HepG2 (cell line): ENCODE measurements around the gene LRRC15. TPM values are rescaled to one million over a fixed set of nuclear protein-coding genes. Genes with fewer than 3 reads are reported as not detected.

Experiments used
- AHR ChIP-seq: IDR thresholded peaks from 2 replicates; pipeline ENCODE4 v1.6.1; 2018; ENCODE audit warnings: missing genetic modification reagents, missing compliant biosample characterization
- ATM ChIP-seq: fragments of 450-650 bp; IDR thresholded peaks from 2 replicates; pipeline ENCODE4 v1.7.1; 2017; ENCODE audit warnings: mild to moderate bottlenecking, borderline replicate concordance
- FOXC1 ChIP-seq: sonication (generic); formaldehyde crosslinking; IDR thresholded peaks from 2 replicates; pipeline ENCODE4 v1.8.0; 2022; ENCODE audit warnings: mild to moderate bottlenecking, missing genetic modification reagents, borderline replicate concordance
- FUBP1 ChIP-seq: sonication (generic); formaldehyde crosslinking; IDR thresholded peaks from 2 replicates; pipeline ENCODE4 v1.5.1; 2020; ENCODE audit warnings: missing genetic modification reagents, mild to moderate bottlenecking, borderline replicate concordance
- HDAC6 ChIP-seq: fragments of 200-600 bp; sonication (generic); IDR thresholded peaks from 2 replicates; pipeline ENCODE4 v1.7.0; 2017; ENCODE audit warnings: mild to moderate bottlenecking, antibody characterized with exemption, low read length, low read depth
- MED8 ChIP-seq: sonication (generic); formaldehyde crosslinking; IDR thresholded peaks from 2 replicates; pipeline ENCODE4 v1.8.1; 2023; ENCODE audit warnings: mild to moderate bottlenecking, missing genetic modification reagents; ENCODE audit not compliant: insufficient replicate concordance
- NBN ChIP-seq: fragments of 450-650 bp; conservative IDR thresholded peaks from 2 replicates; pipeline ENCODE4 v1.6.1; 2017
- NCOA1 ChIP-seq: sonication (generic); formaldehyde crosslinking; IDR thresholded peaks from 2 replicates; pipeline ENCODE4 v1.9.0; 2021; ENCODE audit warnings: missing genetic modification reagents
- NRL ChIP-seq: sonication (generic); formaldehyde crosslinking; IDR thresholded peaks from 2 replicates; pipeline ENCODE4 v1.5.0; 2020; ENCODE audit warnings: missing genetic modification reagents, mild to moderate bottlenecking, moderate library complexity, borderline replicate concordance
- PAX8 ChIP-seq: sonication (generic); formaldehyde crosslinking; IDR thresholded peaks from 2 replicates; pipeline ENCODE4 v1.8.0; 2022; ENCODE audit warnings: mild to moderate bottlenecking, missing genetic modification reagents, borderline replicate concordance
- PITX1 ChIP-seq: sonication (generic); formaldehyde crosslinking; IDR thresholded peaks from 2 replicates; pipeline ENCODE4 v1.5.1; 2020; ENCODE audit warnings: mild to moderate bottlenecking, missing genetic modification reagents
- SIX4 ChIP-seq: sonication (generic); formaldehyde crosslinking; IDR thresholded peaks from 2 replicates; pipeline ENCODE4 v1.4.0; 2020; ENCODE audit warnings: missing genetic modification reagents
- SKI ChIP-seq: fragments of 450-650 bp; IDR thresholded peaks from one replicate; pipeline ENCODE4 v1.6.1; 2018; ENCODE audit warnings: mild to moderate bottlenecking; ENCODE audit not compliant: partially characterized antibody
- SP2 ChIP-seq: sonication (generic); formaldehyde crosslinking; IDR thresholded peaks from 2 replicates; pipeline ENCODE4 v1.5.1; 2020; ENCODE audit warnings: mild to moderate bottlenecking, missing genetic modification reagents
- SP4 ChIP-seq: sonication (generic); formaldehyde crosslinking; IDR thresholded peaks from 2 replicates; pipeline ENCODE4 v1.8.1; 2023; ENCODE audit warnings: mild to moderate bottlenecking, missing genetic modification reagents
- SP5 ChIP-seq: IDR thresholded peaks from 2 replicates; pipeline ENCODE4 v1.6.1; 2016; ENCODE audit warnings: low read depth, borderline replicate concordance
- ZEB1 ChIP-seq: IDR thresholded peaks from 2 replicates; pipeline ENCODE4 v1.6.1; 2012; ENCODE audit warnings: mild to moderate bottlenecking, low read depth, inconsistent platforms; ENCODE audit not compliant: insufficient replicate concordance
- ZGPAT ChIP-seq: IDR thresholded peaks from 2 replicates; pipeline ENCODE4 v1.6.1; 2016; ENCODE audit warnings: mild to moderate bottlenecking
- ZNF296 ChIP-seq: sonication (generic); formaldehyde crosslinking; conservative IDR thresholded peaks from 2 replicates; pipeline ENCODE4 v1.5.0; 2020; ENCODE audit warnings: mild to moderate bottlenecking, missing genetic modification reagents
- ZNF441 ChIP-seq: sonication (generic); formaldehyde crosslinking; IDR thresholded peaks from 2 replicates; pipeline ENCODE4 v1.7.0; 2021; ENCODE audit warnings: missing genetic modification reagents, borderline replicate concordance
- ZNF850 ChIP-seq: sonication (generic); formaldehyde crosslinking; conservative IDR thresholded peaks from 2 replicates; pipeline ENCODE4 v1.9.0; 2021; ENCODE audit warnings: mild to moderate bottlenecking, missing genetic modification reagents
- polyA plus RNA-seq, 8 experiments: library from polyadenylated mRNA; depleted of rRNA in 3 of 8; stranded (reverse) in 7 of 8; unstranded in 1 of 8; fragments of >200 nt; fragmentation: Illumina TruSeq in 4 of 8; extraction: Trizol in 4 of 8; gene quantifications; 2 replicates each; pipeline versions ENCODE4 v1.2.1 to v1.2.3, GENCODE V29; 2011 to 2016; ENCODE audit warnings: low read depth in 4 of 8, missing spikeins in 1 of 8, mixed read lengths in 1 of 8; ENCODE audit not compliant: insufficient read depth in 1 of 8
- total RNA-seq, 5 experiments: library from RNA; depleted of rRNA; stranded (reverse); fragments of >200 nt; fragmentation: Illumina TruSeq; extraction: Trizol; gene quantifications; 2 replicates each; pipeline ENCODE4 v1.2.3, GENCODE V29; 2016; ENCODE audit warnings: low read depth in 1 of 5
- TF ChIP-seq, protein P1 (sequence below), 2 experiments: sonication (generic) in 1 of 2; formaldehyde crosslinking in 1 of 2; IDR thresholded peaks; 2 replicates each; pipeline versions ENCODE4 v1.4.0 to v1.6.1; 2018 to 2020; ENCODE audit warnings: missing genetic modification reagents in 2 of 2, borderline replicate concordance in 1 of 2, low read depth in 1 of 2, mild to moderate bottlenecking in 1 of 2, missing biosample characterization in 1 of 2
- TF ChIP-seq, protein P2 (sequence below): sonication (generic); formaldehyde crosslinking; IDR thresholded peaks from 2 replicates; pipeline ENCODE4 v1.5.0; 2020; ENCODE audit warnings: missing genetic modification reagents
- TF ChIP-seq, protein P3 (sequence below): sonication (generic); formaldehyde crosslinking; IDR thresholded peaks from 2 replicates; pipeline ENCODE4 v1.9.0; 2021; ENCODE audit warnings: missing genetic modification reagents, borderline replicate concordance

LRRC15 gene
- total and polyA plus RNA-seq, 2 of the 13 experiments (the other 11 are each of a cell fraction or from before 2014, with no cell fraction given) = not detected

DNA sequence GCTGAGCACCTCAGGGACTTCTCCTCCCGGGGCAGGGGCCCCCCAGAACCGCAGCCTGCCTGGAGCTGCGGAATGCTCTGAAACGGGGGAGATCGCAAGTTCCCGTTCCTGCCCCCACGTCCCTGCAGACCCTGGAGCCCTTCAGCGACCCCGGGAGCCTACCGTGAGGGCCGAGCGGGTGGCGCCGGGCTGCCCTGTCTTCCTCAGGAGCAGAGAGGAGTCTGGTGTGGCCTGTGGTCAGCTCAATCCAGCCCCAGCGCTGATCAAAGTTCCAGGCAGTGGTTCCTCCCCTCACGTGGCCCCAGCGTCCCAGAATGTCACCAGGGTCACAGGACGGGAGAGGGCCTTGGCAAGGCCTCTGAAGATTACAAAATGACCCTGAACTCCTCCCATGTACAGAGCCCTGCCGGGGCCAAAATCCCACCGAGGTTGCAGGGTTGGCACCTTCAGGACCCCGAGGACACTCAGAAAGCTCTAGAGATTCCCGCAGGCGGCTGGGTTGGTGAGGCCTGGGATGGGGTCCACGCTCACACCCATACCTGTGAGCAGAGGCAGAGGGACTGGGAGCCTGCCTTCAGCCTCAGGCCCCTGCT is 18.4 kb downstream of the LRRC15 start, which contains the start of gene CPN2 (continued):
- TF ChIP-seq SP2 (CRISPR knock-in tag) (no peak), NCOA1 (no peak), ZNF850 (CRISPR knock-in tag) (no peak), HDAC6 (no peak), PAX8 (CRISPR knock-in tag) (peak; percentile 54; the same call in 1 of the 2 replicates), ZNF296 (no peak), ZNF441 (CRISPR knock-in tag) (no peak), ZEB1 (no peak), MED8 (CRISPR knock-in tag) (peak; percentile 50), NBN (no peak), NRL (no peak), ZGPAT (CRISPR knock-in tag) (peak; percentile 62; the same call in 1 of the 2 replicates), FOXC1 (CRISPR knock-in tag) (peak; percentile 78; the same call in 1 of the 2 replicates), SP4 (peak; percentile 17; the same call in 1 of the 2 replicates), AHR (CRISPR knock-in tag) (peak; percentile 90; the same call in 1 of the 2 replicates), SP5 (CRISPR knock-in tag) (peak; percentile 87; the same call in 1 of the 2 replicates), ATM (no peak), SIX4 (no peak), FUBP1 (no peak), SKI (no peak), PITX1 (CRISPR knock-in tag) (peak; percentile 74; the same call in 1 of the 2 replicates)
- TF ChIP-seq, protein P1, sequence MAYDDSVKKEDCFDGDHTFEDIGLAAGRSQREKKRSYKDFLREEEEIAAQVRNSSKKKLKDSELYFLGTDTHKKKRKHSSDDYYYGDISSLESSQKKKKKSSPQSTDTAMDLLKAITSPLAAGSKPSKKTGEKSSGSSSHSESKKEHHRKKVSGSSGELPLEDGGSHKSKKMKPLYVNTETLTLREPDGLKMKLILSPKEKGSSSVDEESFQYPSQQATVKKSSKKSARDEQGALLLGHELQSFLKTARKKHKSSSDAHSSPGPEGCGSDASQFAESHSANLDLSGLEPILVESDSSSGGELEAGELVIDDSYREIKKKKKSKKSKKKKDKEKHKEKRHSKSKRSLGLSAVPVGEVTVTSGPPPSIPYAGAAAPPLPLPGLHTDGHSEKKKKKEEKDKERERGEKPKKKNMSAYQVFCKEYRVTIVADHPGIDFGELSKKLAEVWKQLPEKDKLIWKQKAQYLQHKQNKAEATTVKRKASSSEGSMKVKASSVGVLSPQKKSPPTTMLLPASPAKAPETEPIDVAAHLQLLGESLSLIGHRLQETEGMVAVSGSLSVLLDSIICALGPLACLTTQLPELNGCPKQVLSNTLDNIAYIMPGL (CRISPR knock-in tag; IDR thresholded peaks at IDR 0.05; ENCODE audit: borderline replicate concordance in 1 of 2, low read depth in 1 of 2) = peak; percentile 60 to 65; a peak in 3 of 4 replicates
- TF ChIP-seq, protein P2, sequence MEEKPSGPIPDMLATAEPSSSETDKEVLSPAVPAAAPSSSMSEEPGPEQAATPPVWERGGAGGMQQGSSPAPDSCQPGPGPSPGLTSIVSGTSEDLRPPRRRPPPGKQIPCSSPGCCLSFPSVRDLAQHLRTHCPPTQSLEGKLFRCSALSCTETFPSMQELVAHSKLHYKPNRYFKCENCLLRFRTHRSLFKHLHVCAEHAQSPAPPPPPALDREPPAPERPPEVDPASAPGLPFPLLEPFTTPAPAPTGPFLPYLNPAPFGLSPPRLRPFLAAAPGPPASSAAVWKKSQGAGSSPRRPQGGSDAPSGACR (CRISPR knock-in tag) = no peak
- TF ChIP-seq, protein P3, sequence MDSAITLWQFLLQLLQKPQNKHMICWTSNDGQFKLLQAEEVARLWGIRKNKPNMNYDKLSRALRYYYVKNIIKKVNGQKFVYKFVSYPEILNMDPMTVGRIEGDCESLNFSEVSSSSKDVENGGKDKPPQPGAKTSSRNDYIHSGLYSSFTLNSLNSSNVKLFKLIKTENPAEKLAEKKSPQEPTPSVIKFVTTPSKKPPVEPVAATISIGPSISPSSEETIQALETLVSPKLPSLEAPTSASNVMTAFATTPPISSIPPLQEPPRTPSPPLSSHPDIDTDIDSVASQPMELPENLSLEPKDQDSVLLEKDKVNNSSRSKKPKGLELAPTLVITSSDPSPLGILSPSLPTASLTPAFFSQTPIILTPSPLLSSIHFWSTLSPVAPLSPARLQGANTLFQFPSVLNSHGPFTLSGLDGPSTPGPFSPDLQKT (CRISPR knock-in tag) = no peak
